Measurements from ENCODE around the gene F5.

The F5 gene

GRCh38 chr1:169586395-169587255, at the start of gene F5:
Gene F5, minus strand, starts transcription at chr1:169586481. Its CDS starts 95 bp downstream, at chr1:169586386.
- peak in 11 of 14 donors; percentile 18 to 69 (median 41) for DNase-seq

GRCh38 chr1:169634877-169635276, 48.6 kb upstream of the F5 start:
- DNase-seq = no peak

GRCh38 chr1:169634145-169634544, 47.9 kb upstream of the F5 start:
- DNase-seq = no peak

- DNase-seq = no peak
Observed at GRCh38 chr1:169631249-169631648, 45.0 kb upstream of the F5 start.

GRCh38 chr1:169630006-169630405, 43.7 kb upstream of the F5 start, which contains the start of gene SELP:
Gene SELP, minus strand, starts transcription at chr1:169630124. Its CDS starts 50 bp downstream, at chr1:169630074.
- no peak for DNase-seq

GRCh38 chr1:169624912-169625311, 38.6 kb upstream of the F5 start:
- DNase-seq = no peak

- no peak for DNase-seq
Observed at GRCh38 chr1:169624122-169624521, 37.8 kb upstream of the F5 start.

GRCh38 chr1:169623132-169623926, 37.0 kb upstream of the F5 start:
- DNase-seq = no peak

GRCh38 chr1:169620565-169620964, 34.3 kb upstream of the F5 start:
- DNase-seq = no peak

GRCh38 chr1:169618367-169618766, 32.1 kb upstream of the F5 start:
- DNase-seq = no peak

GRCh38 chr1:169615803-169616202, 29.5 kb upstream of the F5 start:
- no peak for DNase-seq

GRCh38 chr1:169610858-169611257, 24.6 kb upstream of the F5 start:
- no peak for DNase-seq

- DNase-seq = no peak
Observed at GRCh38 chr1:169610108-169610507, 23.8 kb upstream of the F5 start.

GRCh38 chr1:169608226-169608625, 21.9 kb upstream of the F5 start:
- no peak for DNase-seq

GRCh38 chr1:169604781-169605560, 18.7 kb upstream of the F5 start:
- DNase-seq = peak in 3 of 14 donors; percentile 7 to 26 (median 20)

GRCh38 chr1:169601096-169601881, 15.0 kb upstream of the F5 start:
- peak in 1 of 14 donors; percentile 6 for DNase-seq

GRCh38 chr1:169595764-169596711, 9.8 kb upstream of the F5 start:
- DNase-seq = no peak

GRCh38 chr1:169594391-169594790, 8.1 kb upstream of the F5 start:
- DNase-seq = no peak

- no peak for DNase-seq
Observed at GRCh38 chr1:169590932-169591331, 4.7 kb upstream of the F5 start.

GRCh38 chr1:169588785-169589485, 2.7 kb upstream of the F5 start:
- no peak for DNase-seq
